NT2/D1 (cell line): ENCODE measurements around the gene IFT43.
A peak's percentile ranks its signal among the peaks of the same experiment; 100 is the strongest.

ENCODE experiments used
- DNase-seq: peaks from one replicate; pipeline ENCODE4 v3.0.0-alpha.2; 2011; ENCODE audit warnings: low read depth, low spot score
- H3K27me3 ChIP-seq: 2 replicates; pipeline ENCODE4 v1.6.0; 2011; ENCODE audit warnings: mild to moderate bottlenecking; ENCODE audit not compliant: insufficient read length, insufficient read depth
- H3K36me3 ChIP-seq: 2 replicates; pipeline ENCODE4 v1.6.1; 2011; ENCODE audit warnings: mild to moderate bottlenecking, low read length, mixed read lengths; ENCODE audit not compliant: insufficient read depth, insufficient read length
- H3K4me1 ChIP-seq: 2 replicates; pipeline ENCODE4 v1.5.1; 2011; ENCODE audit not compliant: insufficient read depth, insufficient read length
- H3K4me3 ChIP-seq: 2 replicates; pipeline ENCODE4 v1.5.1; 2011; ENCODE audit warnings: low read depth; ENCODE audit not compliant: insufficient read length
- H3K9ac ChIP-seq: 2 replicates; pipeline ENCODE4 v1.6.0; 2011; ENCODE audit warnings: low read depth; ENCODE audit not compliant: insufficient read length
- H3K9me3 ChIP-seq: 2 replicates; pipeline ENCODE4 v1.5.1; 2011; ENCODE audit warnings: mild to moderate bottlenecking, low read length; ENCODE audit not compliant: insufficient read depth
- SUZ12 ChIP-seq: IDR thresholded peaks from 2 replicates; pipeline ENCODE4 v1.6.1; 2011; ENCODE audit not compliant: insufficient read length, insufficient read depth; ENCODE audit errors: extremely low read depth
- YY1 ChIP-seq: IDR thresholded peaks from 2 replicates; pipeline ENCODE4 v1.6.1; 2011; ENCODE audit not compliant: insufficient read length, insufficient read depth
- ZNF274 ChIP-seq: IDR thresholded peaks from 2 replicates; pipeline ENCODE4 v1.6.1; 2011; ENCODE audit warnings: mild to moderate bottlenecking, low read depth, low read length

The IFT43 gene

GRCh38 chr14:76080471-76080870, 94.9 kb downstream of the IFT43 start:
- H3K4me1 ChIP-seq = peaks cover 6% of the 10 kb centered on the region
- TF ChIP-seq YY1 = no peak
- no peak for TF ChIP-seq SUZ12
- no peak for TF ChIP-seq ZNF274
- H3K27me3 ChIP-seq = no peaks in the 10 kb centered on the region
- no peak for DNase-seq
- H3K36me3 ChIP-seq = peaks cover 8% of the 10 kb centered on the region
- H3K9me3 ChIP-seq = no peaks in the 10 kb centered on the region
- H3K4me3 ChIP-seq = no peak overlapping the region
- H3K9ac ChIP-seq = no peak overlapping the region

DNA sequence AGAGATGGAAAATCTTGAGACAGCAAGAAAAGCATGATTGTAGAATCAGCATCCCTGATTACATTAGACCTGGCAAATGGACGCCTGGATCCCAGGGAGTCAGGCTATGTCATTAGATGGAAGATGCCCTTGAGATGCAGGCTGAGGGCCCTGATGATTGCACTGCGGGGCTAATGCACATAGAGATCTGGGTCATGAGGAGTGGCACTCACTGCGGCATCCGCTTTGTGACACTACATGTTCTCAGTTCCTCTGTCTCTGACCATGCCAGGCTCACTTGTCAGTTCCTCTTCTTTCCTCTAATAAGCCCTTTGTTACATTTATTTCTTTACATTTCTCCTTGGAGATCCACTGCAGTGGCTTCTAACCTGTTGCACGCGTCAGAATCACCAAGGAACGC, 96.1 kb downstream of the IFT43 start:
- Histone ChIP-seq H3K4me1 (peaks cover 6% of the 10 kb centered on the region), H3K9me3 (no peaks in the 10 kb centered on the region), H3K4me3 (no peak overlapping the region), H3K27me3 (no peaks in the 10 kb centered on the region), H3K36me3 (peaks cover 8% of the 10 kb centered on the region), H3K9ac (no peak overlapping the region)
- DNase-seq = no peak
- TF ChIP-seq ZNF274 (no peak), SUZ12 (no peak), YY1 (no peak)

DNA sequence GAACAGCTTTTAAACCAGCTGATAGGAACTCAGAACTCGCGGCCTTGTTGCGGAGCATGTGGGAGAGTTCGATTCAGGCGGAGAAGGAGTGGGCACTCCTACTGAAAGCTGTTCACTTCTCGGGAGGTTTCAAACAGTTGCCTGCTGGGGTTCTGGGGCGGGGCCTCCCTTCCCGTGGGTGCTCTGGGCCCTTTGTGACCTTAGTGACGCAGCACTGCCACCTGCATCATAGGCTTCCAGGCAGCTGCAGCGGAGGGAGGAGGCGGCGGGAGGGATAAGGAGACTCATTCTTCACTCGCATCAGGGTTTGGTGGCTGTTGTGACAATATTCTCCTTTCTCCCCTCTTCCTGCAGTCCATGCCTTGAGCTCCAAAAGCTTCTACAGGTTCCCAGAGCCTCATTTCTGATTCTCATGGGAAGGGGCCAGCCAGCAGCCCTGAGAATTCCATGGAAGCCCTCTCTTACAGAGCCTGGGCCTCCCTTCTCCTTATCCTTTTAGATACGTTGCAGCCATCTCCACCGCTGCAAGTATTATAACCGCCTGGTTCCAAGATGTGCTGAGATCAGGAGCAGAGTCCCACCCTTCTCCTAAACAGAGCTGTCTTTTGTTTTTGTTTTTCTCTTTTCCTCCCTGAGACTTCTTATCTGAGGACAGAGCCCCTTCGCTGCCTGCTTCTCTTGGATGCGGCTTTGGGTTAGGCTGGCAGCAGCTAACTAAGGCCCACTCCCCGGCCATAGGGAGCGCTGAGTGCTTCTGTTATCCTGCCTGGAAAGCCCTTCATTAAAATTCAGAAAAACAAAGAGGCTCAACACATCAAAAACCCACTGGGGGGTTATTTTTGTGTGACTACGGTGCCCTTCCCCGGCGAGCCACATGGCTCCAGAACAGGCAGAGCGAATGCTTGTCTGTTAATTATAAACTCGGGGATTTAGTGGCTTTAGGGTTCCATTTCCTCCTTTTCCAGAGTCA, 98.5 kb downstream of the IFT43 start:
- Histone ChIP-seq H3K4me1 (peaks cover 6% of the 10 kb centered on the region), H3K4me3 (no peak overlapping the region), H3K9me3 (no peaks in the 10 kb centered on the region), H3K27me3 (no peaks in the 10 kb centered on the region), H3K9ac (no peak overlapping the region), H3K36me3 (peaks cover 8% of the 10 kb centered on the region)
- TF ChIP-seq YY1 (no peak), ZNF274 (no peak), SUZ12 (no peak)
- peak; percentile 27 for DNase-seq

DNA sequence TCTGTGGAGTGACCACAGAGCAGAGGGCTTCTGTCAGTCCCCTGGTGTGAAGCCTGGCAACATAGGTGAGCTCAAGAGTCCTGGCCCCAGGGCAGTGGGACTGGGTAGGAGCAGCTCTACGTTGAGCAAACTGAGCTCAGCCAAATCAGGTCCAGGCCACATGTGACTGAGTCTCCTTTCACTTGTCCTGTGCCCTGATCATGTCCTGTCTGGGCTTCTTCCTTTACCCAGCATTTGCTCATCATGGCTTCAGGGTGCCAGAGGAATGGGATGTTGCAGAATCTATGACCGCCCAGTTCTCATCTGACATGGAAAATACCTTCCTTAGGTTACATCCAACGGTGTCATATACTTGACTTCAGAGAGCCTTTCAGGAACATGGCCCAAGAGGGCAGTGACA, 99.8 kb downstream of the IFT43 start:
- no peak overlapping the region for H3K9ac ChIP-seq
- H3K27me3 ChIP-seq = no peaks in the 10 kb centered on the region
- no peak overlapping the region for H3K4me3 ChIP-seq
- peaks cover 6% of the 10 kb centered on the region for H3K4me1 ChIP-seq
- DNase-seq = no peak
- no peaks in the 10 kb centered on the region for H3K9me3 ChIP-seq
- TF ChIP-seq ZNF274 = no peak
- TF ChIP-seq SUZ12 = no peak
- TF ChIP-seq YY1 = no peak
- peaks cover 8% of the 10 kb centered on the region for H3K36me3 ChIP-seq

GRCh38 chr14:76086636-76087035, 101.1 kb downstream of the IFT43 start:
- no peak for DNase-seq
- no peaks in the 10 kb centered on the region for H3K9me3 ChIP-seq

DNA sequence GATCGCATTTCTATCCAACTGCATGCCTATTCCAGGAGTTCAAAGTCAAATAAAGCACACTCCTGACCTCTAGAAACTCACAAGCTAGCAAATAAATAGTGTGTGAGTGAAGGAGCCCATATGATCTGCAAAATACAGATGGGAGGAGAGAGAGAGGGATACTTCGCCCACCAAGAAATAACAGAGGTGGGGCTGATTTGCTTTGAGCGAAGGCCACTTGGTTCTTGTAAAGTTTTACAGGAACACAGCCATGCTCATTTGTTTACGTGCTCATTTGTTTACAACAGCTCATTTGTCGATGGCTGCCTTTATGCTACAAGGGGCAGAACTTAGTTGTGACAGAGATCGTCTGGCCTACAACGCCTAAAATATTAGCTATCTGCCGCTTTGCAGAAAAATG, 102.8 kb downstream of the IFT43 start:
- peaks cover 9% of the 10 kb centered on the region for H3K4me1 ChIP-seq
- no peak overlapping the region for H3K9ac ChIP-seq
- H3K4me3 ChIP-seq = no peak overlapping the region
- no peaks in the 10 kb centered on the region for H3K9me3 ChIP-seq
- TF ChIP-seq SUZ12 = no peak
- no peak for TF ChIP-seq YY1
- TF ChIP-seq ZNF274 = no peak
- H3K36me3 ChIP-seq = peaks cover under 1% of the 10 kb centered on the region
- H3K27me3 ChIP-seq = no peaks in the 10 kb centered on the region
- DNase-seq = no peak

More at GRCh38 chr14:76086636-76087035, 101.1 kb downstream of the IFT43 start:
- H3K36me3 ChIP-seq = peaks cover 8% of the 10 kb centered on the region
- no peak for TF ChIP-seq SUZ12
- TF ChIP-seq ZNF274 = no peak
- TF ChIP-seq YY1 = no peak
- peaks cover 9% of the 10 kb centered on the region for H3K4me1 ChIP-seq
- no peaks in the 10 kb centered on the region for H3K27me3 ChIP-seq
- no peak overlapping the region for H3K9ac ChIP-seq
- H3K4me3 ChIP-seq = no peak overlapping the region

DNA sequence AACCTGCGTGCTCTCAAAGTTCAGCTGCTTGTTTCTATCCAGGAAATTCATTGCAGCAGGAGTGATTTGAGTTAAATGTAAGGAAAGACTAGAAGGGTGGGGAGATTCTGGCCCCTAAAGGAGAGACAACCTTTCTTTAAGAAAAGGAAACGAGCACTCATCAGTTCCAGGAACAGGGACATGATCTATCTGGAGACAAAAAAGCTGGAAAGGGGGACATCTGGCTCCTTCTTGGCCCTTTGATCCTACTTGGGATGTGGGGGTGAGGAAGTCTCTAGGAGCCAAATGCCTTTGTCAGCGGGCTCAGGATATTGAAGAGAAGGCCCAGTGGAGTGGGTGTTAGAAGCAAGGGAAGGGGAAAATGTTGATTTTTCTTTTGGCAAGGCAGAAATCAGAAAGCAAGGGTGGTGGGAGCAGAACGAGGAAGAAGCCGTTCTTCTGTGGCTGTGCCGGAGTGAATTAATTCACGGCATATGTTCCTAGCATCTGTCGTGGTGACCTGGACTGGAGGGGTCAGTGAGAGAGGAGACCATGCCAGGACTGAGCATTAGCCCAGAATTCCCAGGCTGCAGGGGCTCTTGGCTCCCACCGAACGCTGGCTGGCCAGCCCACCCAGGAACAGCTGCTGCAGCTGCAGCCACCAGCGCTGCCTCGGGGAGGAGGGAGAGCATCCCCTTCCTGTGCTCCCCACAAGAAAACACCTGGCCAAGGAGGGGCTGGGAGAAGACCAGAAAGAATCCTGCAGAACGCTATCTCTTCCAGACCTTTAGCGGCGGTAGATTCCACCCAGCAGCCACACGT, 103.4 kb downstream of the IFT43 start:
- Histone ChIP-seq H3K9ac (no peak overlapping the region), H3K9me3 (no peaks in the 10 kb centered on the region), H3K36me3 (no peaks in the 10 kb centered on the region), H3K4me1 (peaks cover 7% of the 10 kb centered on the region), H3K4me3 (no peak overlapping the region), H3K27me3 (no peaks in the 10 kb centered on the region)
- no peak for TF ChIP-seq YY1
- no peak for TF ChIP-seq ZNF274
- TF ChIP-seq SUZ12 = no peak
- no peak for DNase-seq
